ENCODE data around the gene DACH1. TPM values are rescaled to one million over a fixed set of nuclear protein-coding genes. Genes with fewer than 3 reads are reported as not detected.

Gene DACH1
- total RNA-seq, 2 experiments from 2014 or later = not detected

GRCh38 chr13:71619096-71619495 is 247.9 kb downstream of the DACH1 start:
- Mint-ChIP-seq H3K27ac (no peak overlapping the region), H3K4me1 (no peaks in the 10 kb centered on the region), H3K36me3 (no peaks in the 10 kb centered on the region), H3K27me3 (no peaks in the 10 kb centered on the region), H3K4me3 (no peak overlapping the region), H3K9me3 (no peaks in the 10 kb centered on the region)
- DNase-seq = no peak
- POLR2A ChIA-PET = no interaction called here
- no peak for ATAC-seq (ENCODE audit: low read depth)

DNA sequence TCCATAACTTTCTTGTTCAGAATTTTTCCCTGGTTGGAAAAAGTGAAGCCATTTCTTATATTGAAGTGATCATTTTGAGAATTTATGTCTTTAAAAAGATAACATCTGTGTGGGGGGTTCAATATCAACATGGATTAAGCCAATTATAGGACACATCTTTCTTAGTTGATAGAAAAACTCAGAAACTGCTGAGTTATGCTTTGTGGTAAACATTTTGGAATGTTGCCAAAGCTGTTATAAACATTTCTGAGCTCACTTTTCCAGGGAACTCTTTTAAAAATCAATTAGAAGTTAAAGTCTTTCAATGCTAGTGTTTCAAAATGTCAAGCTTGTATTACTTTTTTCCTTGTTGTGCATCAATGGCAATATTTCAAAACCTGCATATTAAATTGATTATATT is 248.8 kb downstream of the DACH1 start:
- no peak overlapping the region for H3K27ac Mint-ChIP-seq
- no peak for ATAC-seq (ENCODE audit: low read depth)
- no peaks in the 10 kb centered on the region for H3K27me3 Mint-ChIP-seq
- no peaks in the 10 kb centered on the region for H3K4me1 Mint-ChIP-seq
- no peak overlapping the region for H3K4me3 Mint-ChIP-seq
- DNase-seq = no peak
- no peaks in the 10 kb centered on the region for H3K9me3 Mint-ChIP-seq
- POLR2A ChIA-PET = no interaction called here
- no peaks in the 10 kb centered on the region for H3K36me3 Mint-ChIP-seq

- H3K4me1 Mint-ChIP-seq = no peaks in the 10 kb centered on the region
- POLR2A ChIA-PET = no interaction called here
- no peak for DNase-seq
- no peaks in the 10 kb centered on the region for H3K36me3 Mint-ChIP-seq
- no peaks in the 10 kb centered on the region for H3K27me3 Mint-ChIP-seq
- ATAC-seq (ENCODE audit: low read depth) = no peak
- H3K4me3 Mint-ChIP-seq = no peak overlapping the region
- no peak overlapping the region for H3K27ac Mint-ChIP-seq
- no peaks in the 10 kb centered on the region for H3K9me3 Mint-ChIP-seq
Observed at GRCh38 chr13:71617265-71617664, 249.7 kb downstream of the DACH1 start.

DNA sequence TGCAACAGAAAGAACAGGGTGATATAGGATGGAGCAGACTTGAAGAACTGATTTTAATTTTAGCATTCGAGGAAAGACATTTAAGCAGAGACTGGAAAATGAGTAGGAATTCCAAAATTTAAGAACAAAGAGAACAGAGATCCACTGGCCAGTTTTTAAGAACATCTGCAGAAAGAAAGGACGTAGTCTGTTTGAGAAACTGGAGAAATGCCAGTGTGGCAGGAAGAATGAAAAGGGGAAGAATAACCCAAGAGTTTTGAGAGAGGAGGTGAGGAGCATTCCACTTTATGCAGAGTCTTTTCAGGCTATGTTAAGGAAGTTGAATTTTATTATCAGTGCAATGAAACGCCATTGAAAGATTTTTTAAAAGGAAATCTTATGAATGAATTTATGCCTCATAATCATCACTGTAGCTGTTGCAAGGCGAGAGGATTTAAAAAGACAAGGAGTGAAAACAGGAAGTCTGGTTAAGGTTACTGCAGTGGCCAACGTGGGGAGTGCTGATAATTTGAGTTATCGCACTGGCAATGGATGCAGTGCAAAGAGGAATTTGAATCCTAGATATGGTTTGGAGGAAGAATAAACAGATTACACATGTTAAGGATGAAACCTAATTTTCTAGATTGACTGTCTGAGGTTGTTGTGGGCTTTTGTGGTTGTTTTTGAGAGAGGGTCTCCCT is 253.8 kb downstream of the DACH1 start:
- H3K27me3 Mint-ChIP-seq = no peaks in the 10 kb centered on the region
- DNase-seq (no peak), ATAC-seq (ENCODE audit: low read depth) (no peak)
- no peaks in the 10 kb centered on the region for H3K4me1 Mint-ChIP-seq
- H3K9me3 Mint-ChIP-seq = no peaks in the 10 kb centered on the region
- no peak overlapping the region for H3K4me3 Mint-ChIP-seq
- POLR2A ChIA-PET = no interaction called here
- no peak overlapping the region for H3K27ac Mint-ChIP-seq
- no peaks in the 10 kb centered on the region for H3K36me3 Mint-ChIP-seq

GRCh38 chr13:71611292-71611691 is 255.7 kb downstream of the DACH1 start:
- Mint-ChIP-seq H3K27me3 (no peaks in the 10 kb centered on the region), H3K9me3 (no peaks in the 10 kb centered on the region), H3K4me3 (no peak overlapping the region), H3K27ac (no peak overlapping the region), H3K36me3 (no peaks in the 10 kb centered on the region), H3K4me1 (no peaks in the 10 kb centered on the region)
- DNase-seq = no peak
- no peak for ATAC-seq (ENCODE audit: low read depth)
- POLR2A ChIA-PET = no interaction called here

DNA sequence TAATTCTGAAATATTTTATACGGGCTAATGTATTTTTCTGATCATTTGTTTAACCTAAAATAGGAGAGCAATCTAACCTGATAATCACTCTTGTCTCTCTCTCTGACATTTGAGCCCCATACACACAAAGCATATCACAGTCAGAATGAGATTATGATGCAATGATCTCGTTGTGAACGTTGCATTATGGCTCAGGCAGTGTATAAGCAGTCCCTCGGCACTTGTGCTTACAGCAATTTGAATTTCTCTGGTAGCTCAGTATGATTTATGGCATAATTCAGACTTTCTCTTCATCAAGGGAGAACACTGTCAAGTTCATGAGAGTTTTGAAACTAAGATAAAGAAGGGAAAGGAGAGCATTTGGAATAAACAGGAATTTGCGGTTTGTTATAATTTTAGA is 256.1 kb downstream of the DACH1 start:
- H3K36me3 Mint-ChIP-seq = no peaks in the 10 kb centered on the region
- H3K4me3 Mint-ChIP-seq = no peak overlapping the region
- no peak overlapping the region for H3K27ac Mint-ChIP-seq
- ATAC-seq (ENCODE audit: low read depth) = no peak
- H3K9me3 Mint-ChIP-seq = no peaks in the 10 kb centered on the region
- DNase-seq = no peak
- no peaks in the 10 kb centered on the region for H3K4me1 Mint-ChIP-seq
- POLR2A ChIA-PET = no interaction called here
- no peaks in the 10 kb centered on the region for H3K27me3 Mint-ChIP-seq

DNA sequence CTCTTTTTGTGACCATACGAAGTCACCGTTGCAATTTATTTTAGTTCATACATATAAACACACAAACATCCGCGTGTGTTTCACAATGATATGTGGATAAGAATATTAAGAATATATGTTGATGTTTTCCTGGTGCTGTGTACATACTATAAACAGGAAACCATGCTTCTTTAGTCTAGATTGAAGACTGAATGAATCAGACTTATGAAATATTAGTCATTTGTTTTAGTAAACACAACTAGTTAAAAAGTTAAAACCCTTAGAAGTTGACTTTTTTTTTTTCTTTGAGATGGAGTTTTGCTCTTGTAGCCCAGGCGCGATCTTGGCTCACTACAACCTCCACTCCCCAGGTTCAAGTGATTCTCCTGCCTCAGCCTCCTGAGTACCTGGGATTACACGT is 257.7 kb downstream of the DACH1 start:
- no peaks in the 10 kb centered on the region for H3K27me3 Mint-ChIP-seq
- no peaks in the 10 kb centered on the region for H3K36me3 Mint-ChIP-seq
- no peaks in the 10 kb centered on the region for H3K9me3 Mint-ChIP-seq
- DNase-seq = no peak
- H3K4me1 Mint-ChIP-seq = no peaks in the 10 kb centered on the region
- POLR2A ChIA-PET = no interaction called here
- no peak overlapping the region for H3K27ac Mint-ChIP-seq
- no peak overlapping the region for H3K4me3 Mint-ChIP-seq
- no peak for ATAC-seq (ENCODE audit: low read depth)

GRCh38 chr13:71607575-71607974 is 259.4 kb downstream of the DACH1 start:
- POLR2A ChIA-PET = no interaction called here
- H3K27ac Mint-ChIP-seq = no peak overlapping the region
- H3K4me1 Mint-ChIP-seq = no peaks in the 10 kb centered on the region
- H3K9me3 Mint-ChIP-seq = no peaks in the 10 kb centered on the region
- DNase-seq (no peak), ATAC-seq (ENCODE audit: low read depth) (no peak)
- H3K27me3 Mint-ChIP-seq = no peaks in the 10 kb centered on the region
- no peak overlapping the region for H3K4me3 Mint-ChIP-seq
- H3K36me3 Mint-ChIP-seq = no peaks in the 10 kb centered on the region

DNA sequence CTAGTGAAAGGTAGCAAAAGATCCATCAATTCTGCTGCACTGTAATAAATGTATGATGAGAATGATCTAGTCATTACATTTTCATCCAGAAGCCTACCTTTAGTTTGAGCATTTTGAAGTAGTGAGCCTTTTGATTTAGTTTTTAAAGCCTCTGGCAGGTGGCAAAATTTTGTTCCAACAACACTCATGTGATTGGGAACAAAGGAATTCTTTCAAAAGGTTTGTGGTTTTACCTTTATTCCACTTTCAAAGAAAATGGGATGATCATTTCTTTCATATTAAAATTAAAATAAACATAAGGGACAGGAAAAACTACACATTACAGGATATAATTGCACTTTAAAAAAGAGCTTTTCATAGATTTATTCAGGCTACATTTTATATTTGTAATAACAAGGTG is 260.2 kb downstream of the DACH1 start:
- H3K27ac Mint-ChIP-seq = no peak overlapping the region
- no peak for ATAC-seq (ENCODE audit: low read depth)
- no peak overlapping the region for H3K4me3 Mint-ChIP-seq
- DNase-seq = no peak
- H3K4me1 Mint-ChIP-seq = no peaks in the 10 kb centered on the region
- no peaks in the 10 kb centered on the region for H3K9me3 Mint-ChIP-seq
- POLR2A ChIA-PET = no interaction called here
- H3K36me3 Mint-ChIP-seq = no peaks in the 10 kb centered on the region
- H3K27me3 Mint-ChIP-seq = no peaks in the 10 kb centered on the region

DNA sequence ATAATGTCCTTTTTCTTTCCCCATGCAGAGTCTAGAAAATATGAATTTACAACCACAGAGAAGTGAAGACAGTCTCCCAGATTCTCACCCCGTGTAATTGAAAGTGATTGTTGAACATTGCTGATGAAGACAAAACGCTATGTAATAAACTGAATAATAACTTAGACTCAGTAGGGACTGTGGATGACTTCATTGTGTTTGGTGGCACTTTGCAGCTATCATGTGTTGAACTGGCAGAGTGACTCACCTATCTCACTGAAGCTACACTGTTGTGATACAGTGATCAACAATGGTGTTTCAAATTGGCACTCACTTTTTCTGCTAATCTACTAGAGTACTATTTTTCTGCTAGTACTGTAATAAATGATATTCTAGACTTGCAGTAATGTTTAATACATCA is 261.3 kb downstream of the DACH1 start:
- Mint-ChIP-seq H3K27ac (no peak overlapping the region), H3K4me3 (no peak overlapping the region), H3K9me3 (no peaks in the 10 kb centered on the region), H3K36me3 (no peaks in the 10 kb centered on the region), H3K27me3 (no peaks in the 10 kb centered on the region), H3K4me1 (no peaks in the 10 kb centered on the region)
- DNase-seq (no peak), ATAC-seq (ENCODE audit: low read depth) (no peak)
- POLR2A ChIA-PET = no interaction called here

DNA sequence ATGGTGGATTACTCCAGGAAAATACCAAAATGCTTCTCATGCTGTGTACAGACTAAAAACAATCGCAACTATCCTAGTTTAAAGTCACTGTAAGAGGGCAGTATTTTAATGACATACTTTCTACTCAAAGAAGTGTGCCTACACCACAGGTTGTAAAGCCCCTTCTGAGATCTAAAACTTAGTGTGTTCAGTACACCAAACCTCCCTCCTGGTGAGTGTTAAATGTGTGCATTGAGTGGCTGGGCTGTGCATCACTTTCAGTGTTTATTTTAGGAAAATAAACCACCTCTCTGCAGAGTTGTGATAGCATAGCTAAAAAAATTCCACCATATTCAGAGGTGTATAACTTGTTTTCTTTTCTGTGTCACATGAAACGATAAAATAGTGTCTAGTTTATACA is 263.7 kb downstream of the DACH1 start:
- no peak for ATAC-seq (ENCODE audit: low read depth)
- Mint-ChIP-seq H3K4me1 (no peaks in the 10 kb centered on the region), H3K27ac (no peak overlapping the region), H3K36me3 (no peaks in the 10 kb centered on the region), H3K27me3 (no peaks in the 10 kb centered on the region), H3K4me3 (no peak overlapping the region), H3K9me3 (no peaks in the 10 kb centered on the region)
- no peak for DNase-seq
- POLR2A ChIA-PET = no interaction called here

GRCh38 chr13:71602344-71602743 is 264.7 kb downstream of the DACH1 start:
- ATAC-seq (ENCODE audit: low read depth) (no peak), DNase-seq (no peak)
- H3K27ac Mint-ChIP-seq = no peak overlapping the region
- POLR2A ChIA-PET = no interaction called here
- H3K9me3 Mint-ChIP-seq = no peaks in the 10 kb centered on the region
- no peak overlapping the region for H3K4me3 Mint-ChIP-seq
- H3K4me1 Mint-ChIP-seq = no peaks in the 10 kb centered on the region
- no peaks in the 10 kb centered on the region for H3K36me3 Mint-ChIP-seq
- H3K27me3 Mint-ChIP-seq = no peaks in the 10 kb centered on the region

DNA sequence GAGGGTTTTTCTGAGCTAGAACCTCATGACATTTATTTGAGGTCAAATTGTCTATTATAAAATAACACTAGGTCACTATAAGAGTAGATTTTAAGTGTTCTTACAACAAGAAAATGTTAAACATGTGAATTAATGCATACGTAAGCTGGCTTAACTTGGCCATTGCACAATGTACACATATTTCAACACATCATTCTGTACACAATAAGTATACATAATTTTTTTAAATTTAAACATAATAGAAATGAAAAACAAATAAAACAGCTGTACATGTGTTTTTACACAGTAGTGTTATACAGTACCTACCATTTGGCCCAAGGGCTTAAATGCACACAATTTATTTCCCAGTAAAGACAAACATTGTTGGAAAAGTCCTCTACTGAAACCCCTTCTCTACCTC is 269.9 kb downstream of the DACH1 start:
- no peak overlapping the region for H3K27ac Mint-ChIP-seq
- H3K36me3 Mint-ChIP-seq = no peaks in the 10 kb centered on the region
- no peak for ATAC-seq (ENCODE audit: low read depth)
- DNase-seq = no peak
- no peak overlapping the region for H3K4me3 Mint-ChIP-seq
- no peaks in the 10 kb centered on the region for H3K9me3 Mint-ChIP-seq
- H3K4me1 Mint-ChIP-seq = no peaks in the 10 kb centered on the region
- no peaks in the 10 kb centered on the region for H3K27me3 Mint-ChIP-seq
- POLR2A ChIA-PET = no interaction called here

DNA sequence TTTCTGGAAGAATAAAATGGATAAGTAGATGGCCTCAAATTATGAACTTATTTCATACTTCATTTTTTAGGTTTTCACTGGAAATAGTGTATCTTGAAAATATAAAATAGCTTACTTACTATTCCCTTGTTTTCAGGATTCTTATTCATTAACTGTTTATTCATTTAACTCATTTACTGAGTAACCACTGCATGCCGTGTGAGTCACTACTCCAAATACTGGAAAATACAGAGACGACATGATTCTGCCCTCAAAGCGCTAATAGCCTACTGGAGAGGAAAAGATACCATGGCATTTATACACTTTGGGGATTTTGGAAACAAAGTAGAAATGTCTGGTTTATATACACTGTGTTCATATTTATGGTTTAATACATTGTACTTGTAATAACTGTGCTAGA is 270.9 kb downstream of the DACH1 start:
- Mint-ChIP-seq H3K4me1 (no peaks in the 10 kb centered on the region), H3K36me3 (no peaks in the 10 kb centered on the region), H3K27me3 (peaks cover 2% of the 10 kb centered on the region), H3K4me3 (no peak overlapping the region), H3K27ac (no peak overlapping the region), H3K9me3 (no peaks in the 10 kb centered on the region)
- ATAC-seq (ENCODE audit: low read depth) (no peak), DNase-seq (no peak)
- POLR2A ChIA-PET = no interaction called here

DNA sequence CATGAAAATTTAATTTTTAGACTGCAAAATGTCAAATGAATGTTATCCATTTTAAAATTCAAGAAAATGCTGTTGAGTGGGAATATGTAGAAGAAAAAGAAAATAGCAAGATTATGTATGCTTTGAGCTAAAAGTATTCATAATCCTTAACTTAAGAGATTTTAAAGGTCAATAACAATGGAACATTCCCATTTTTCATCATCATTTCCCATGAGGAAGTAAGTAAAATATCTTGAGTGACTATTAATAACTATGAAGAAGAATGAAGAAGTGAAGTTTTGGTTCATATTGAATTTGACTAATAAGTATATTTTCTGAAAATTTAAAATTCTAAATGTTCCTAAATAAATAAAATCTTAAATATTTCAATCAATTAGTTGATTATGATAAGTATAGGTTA is 273.4 kb downstream of the DACH1 start:
- no peak overlapping the region for H3K27ac Mint-ChIP-seq
- peaks cover 2% of the 10 kb centered on the region for H3K27me3 Mint-ChIP-seq
- ATAC-seq (ENCODE audit: low read depth) (no peak), DNase-seq (no peak)
- H3K4me3 Mint-ChIP-seq = no peak overlapping the region
- H3K9me3 Mint-ChIP-seq = no peaks in the 10 kb centered on the region
- POLR2A ChIA-PET = no interaction called here
- H3K36me3 Mint-ChIP-seq = no peaks in the 10 kb centered on the region
- no peaks in the 10 kb centered on the region for H3K4me1 Mint-ChIP-seq
